DOHH2 (cell line): Measurements from ENCODE around the gene MYL5.

ENCODE experiments used
- CTCF ChIP-seq: fragments of 200-600 bp; sonication (generic); IDR thresholded peaks from one replicate; pipeline ENCODE4 v1.5.1; 2014; ENCODE audit warnings: antibody characterized with exemption, mild to moderate bottlenecking, low read depth, low read length; ENCODE audit not compliant: poor library complexity, severe bottlenecking
- EZH2phosphoT487 ChIP-seq: fragments of 200-600 bp; sonication (generic); IDR thresholded peaks from 2 replicates; pipeline ENCODE4 v1.6.1; 2017; ENCODE audit warnings: borderline replicate concordance, mild to moderate bottlenecking, antibody characterized with exemption, low read length, moderate library complexity, mixed read lengths

GRCh38 chr4:628311-628741 lies 46.0 kb upstream of the MYL5 start:
- TF ChIP-seq CTCF (no peak), EZH2phosphoT487 (no peak)
